Fibroblast of villous mesenchyme (primary cell): ENCODE measurements around the gene CYS1. TPM values are rescaled to one million over a fixed set of nuclear protein-coding genes. Genes with fewer than 3 reads are reported as not detected.

ENCODE experiments used
- DNase-seq: peaks from one replicate; pipeline ENCODE4 v3.0.0-alpha.2; 2010; ENCODE audit warnings: low read depth
- H3K4me3 ChIP-seq: 2 replicates; pipeline ENCODE4 v1.5.1; 2011; ENCODE audit warnings: low read depth, mild to moderate bottlenecking, low read length
- total RNA-seq: library from RNA; depleted of rRNA; stranded (reverse); fragments of >200 nt; gene quantifications from 2 replicates; pipeline ENCODE4 v1.2.3, GENCODE V29; 2012
- TF ChIP-seq, protein P1 (sequence below): IDR thresholded peaks from 2 replicates; pipeline ENCODE4 v1.5.1; 2012; ENCODE audit warnings: low read depth, mild to moderate bottlenecking, low read length; ENCODE audit not compliant: insufficient read depth

Gene CYS1
- total RNA-seq, 1 donor = 2.2 TPM

DNA sequence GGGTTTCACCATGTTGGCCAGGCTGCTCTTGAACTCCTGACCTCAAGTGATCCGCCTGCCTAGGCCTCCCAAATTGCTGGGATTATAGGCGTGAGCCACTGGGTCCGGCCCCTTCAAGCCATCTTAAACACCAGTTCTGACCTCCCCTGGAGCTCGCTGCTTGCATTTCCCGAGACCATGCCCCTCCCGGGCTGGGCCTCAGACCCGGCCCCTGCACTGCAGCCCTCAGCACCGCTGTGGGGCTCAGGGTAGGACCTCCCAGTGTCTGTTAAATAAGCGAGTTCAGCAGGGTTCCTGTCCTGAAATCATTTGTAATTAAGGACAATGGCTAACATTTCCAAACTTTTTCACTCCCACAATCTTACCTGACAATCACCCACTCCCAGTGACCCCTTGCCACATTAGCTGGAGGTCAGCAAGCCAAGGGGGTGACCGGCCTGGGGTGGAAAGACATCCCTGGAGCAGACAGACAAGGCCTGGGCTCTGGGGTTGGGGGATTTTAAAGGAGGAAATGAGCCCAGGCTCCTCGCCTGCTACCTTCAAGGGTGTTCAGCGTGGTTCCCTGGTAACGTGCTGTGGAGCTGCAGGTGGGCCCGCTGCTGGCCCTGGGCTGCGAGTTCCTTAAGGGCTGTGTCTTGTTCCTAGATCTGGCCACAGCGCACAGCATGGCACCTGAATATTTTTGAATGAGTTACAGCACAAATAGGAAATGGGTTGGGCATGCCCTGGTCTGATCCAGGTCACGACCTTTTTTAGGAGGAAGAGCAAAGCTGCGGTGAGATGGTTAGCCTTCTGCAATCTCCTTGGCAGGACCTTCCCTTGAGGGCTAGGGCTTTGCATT, 15.1 kb downstream of the CYS1 start:
- H3K4me3 ChIP-seq = no peak overlapping the region
- TF ChIP-seq, protein P1, sequence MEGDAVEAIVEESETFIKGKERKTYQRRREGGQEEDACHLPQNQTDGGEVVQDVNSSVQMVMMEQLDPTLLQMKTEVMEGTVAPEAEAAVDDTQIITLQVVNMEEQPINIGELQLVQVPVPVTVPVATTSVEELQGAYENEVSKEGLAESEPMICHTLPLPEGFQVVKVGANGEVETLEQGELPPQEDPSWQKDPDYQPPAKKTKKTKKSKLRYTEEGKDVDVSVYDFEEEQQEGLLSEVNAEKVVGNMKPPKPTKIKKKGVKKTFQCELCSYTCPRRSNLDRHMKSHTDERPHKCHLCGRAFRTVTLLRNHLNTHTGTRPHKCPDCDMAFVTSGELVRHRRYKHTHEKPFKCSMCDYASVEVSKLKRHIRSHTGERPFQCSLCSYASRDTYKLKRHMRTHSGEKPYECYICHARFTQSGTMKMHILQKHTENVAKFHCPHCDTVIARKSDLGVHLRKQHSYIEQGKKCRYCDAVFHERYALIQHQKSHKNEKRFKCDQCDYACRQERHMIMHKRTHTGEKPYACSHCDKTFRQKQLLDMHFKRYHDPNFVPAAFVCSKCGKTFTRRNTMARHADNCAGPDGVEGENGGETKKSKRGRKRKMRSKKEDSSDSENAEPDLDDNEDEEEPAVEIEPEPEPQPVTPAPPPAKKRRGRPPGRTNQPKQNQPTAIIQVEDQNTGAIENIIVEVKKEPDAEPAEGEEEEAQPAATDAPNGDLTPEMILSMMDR = no peak
- no peak for DNase-seq

DNA sequence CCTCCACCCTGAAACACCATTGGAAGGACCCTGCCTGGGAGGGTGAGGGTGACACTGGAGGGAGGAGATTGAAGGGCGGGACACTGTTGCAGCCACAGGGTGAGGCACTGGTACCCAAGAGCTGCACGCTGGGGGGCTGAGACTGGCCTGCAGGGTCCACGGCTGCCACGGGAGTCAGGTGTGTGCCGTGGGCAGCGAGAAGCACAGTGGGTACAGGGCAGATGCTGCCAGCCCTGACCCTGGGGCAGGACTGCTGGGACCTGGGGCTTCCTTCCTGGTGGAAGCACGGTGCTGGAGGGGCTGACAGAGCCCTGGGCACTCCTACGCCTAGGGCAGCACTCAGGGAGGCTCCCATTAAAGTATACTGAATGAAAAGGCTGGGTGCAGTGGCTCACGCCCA, 16.6 kb downstream of the CYS1 start:
- TF ChIP-seq, protein P1 = no peak
- no peak for DNase-seq
- H3K4me3 ChIP-seq = no peak overlapping the region

DNA sequence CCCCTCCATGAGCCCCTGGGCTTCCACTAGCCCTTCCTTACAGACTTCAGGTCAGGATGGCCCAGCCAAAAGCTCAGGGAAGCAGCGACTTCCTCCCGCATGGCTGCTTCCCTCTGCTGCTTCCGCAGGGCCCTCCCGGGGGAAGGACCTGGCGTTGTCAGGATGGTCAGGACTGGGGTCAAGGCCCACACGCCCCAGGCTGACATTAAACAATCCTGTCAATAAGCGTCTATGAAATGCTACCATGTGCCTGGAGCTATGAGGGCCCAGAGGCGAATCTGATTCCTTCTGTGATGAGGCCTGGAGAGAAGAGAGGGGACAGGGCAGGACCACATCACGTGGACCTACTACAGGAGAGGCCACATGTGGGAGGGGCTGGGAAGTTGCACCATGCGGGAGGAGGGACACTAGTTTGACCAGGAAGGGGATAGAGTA, 17.3 kb downstream of the CYS1 start:
- DNase-seq = no peak
- TF ChIP-seq, protein P1 = no peak
- H3K4me3 ChIP-seq = no peak overlapping the region

DNA sequence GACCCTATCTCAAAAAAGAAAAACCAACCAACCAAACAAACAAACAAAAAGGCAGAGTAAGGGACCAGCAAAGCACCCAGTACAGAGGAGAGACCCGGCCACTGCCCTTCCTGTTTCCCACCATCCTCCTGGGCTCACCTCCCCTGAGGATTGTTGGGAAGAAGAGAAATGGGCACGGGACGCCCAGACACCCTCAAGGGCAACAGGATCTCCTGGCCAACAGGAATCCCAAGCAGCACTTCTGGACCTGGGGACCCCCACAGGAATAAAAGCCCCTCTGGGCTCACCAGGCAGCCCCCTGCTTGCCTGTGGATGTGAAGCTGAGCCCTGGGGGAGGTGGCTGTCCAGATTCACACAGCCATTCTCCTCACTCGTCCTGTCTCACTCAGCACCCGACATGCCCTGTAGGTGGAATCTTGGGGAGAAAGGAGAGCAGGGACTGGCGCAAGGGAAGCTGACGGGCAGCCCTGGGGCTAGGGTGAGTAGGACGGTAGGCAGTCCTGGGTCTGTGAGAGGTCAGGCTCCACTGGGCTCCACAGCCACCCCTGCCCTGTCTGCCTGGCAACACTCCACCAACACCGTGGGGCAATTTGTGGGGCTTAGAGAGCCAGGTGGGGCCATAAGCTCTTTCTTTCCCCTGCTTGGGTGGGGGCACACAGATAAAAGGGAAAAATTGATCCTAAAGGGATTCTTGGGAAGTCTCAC, 18.8 kb downstream of the CYS1 start:
- no peak for DNase-seq
- no peak overlapping the region for H3K4me3 ChIP-seq
- TF ChIP-seq, protein P1 = no peak

DNA sequence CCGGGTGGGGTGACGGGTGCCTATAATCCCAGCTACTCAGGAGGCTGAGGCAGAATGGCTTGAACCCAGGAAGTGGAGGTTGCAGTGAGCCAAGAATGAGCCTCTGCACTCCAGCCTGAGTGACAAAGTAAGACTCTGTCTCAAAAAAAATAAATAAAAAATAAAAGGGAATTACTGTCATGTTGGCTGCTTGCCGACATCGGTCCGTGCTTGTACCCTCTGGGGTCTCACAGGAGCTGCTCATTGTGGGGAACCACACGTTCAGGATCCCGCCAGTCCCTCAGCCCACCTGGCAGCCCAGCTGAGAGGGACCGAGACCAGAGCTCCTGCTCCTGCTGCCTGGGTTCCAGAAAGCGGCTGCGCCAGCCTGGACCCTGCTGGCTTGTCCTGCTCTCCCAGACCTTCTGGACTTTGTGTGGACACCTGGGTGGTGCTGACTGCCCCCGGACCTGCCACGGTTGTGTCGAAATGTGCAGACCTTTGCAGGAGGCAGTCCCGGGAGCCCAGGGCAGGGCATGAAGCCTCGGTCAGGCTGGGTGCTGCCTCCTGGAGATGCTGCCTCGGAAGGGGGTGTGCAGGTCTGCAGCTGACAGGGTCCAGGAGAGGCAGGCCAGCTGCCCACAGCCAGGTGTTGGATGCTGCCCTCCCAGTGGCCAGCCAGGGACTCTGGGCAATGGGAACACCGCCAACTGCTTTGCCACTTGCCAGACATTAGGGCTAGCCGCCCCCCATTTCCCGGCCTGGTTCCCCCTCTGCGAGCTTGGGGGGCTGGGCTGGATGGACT, 20.5 kb downstream of the CYS1 start:
- no peak overlapping the region for H3K4me3 ChIP-seq
- TF ChIP-seq, protein P1 = no peak
- no peak for DNase-seq

DNA sequence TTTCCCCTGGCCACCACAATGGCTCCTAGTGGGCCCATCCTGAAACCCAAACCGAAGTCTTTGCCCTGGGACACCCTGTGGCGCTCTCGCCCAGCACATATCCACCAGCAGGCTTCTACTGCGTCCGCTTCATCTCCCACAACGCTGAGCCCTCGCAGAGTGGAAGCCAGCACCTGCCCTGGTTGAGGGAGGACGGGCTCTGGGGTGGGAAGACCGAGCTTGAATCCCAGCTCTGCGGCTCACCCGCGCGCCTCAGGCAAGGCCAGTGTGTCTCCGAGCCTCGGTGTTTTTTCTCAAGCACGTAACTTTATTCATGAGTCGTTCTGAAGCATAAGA, 21.2 kb downstream of the CYS1 start:
- TF ChIP-seq, protein P1 = no peak
- H3K4me3 ChIP-seq = no peak overlapping the region
- no peak for DNase-seq
